Neutrophil (primary cell): ENCODE results near the gene PPP1R2.
A peak's percentile ranks its signal among the peaks of the same experiment; 100 is the strongest.

Source experiments
- H3K27ac ChIP-seq: fragments of 200-600 bp; sonication (generic); 2 replicates; pipeline ENCODE4 v1.5.1; 2016; ENCODE audit warnings: mild to moderate bottlenecking, moderate library complexity
- H3K27me3 ChIP-seq: fragments of 200-600 bp; sonication (generic); 2 replicates; pipeline ENCODE4 v1.6.0; 2016; ENCODE audit warnings: mild to moderate bottlenecking
- H3K36me3 ChIP-seq: fragments of 200-600 bp; sonication (generic); 2 replicates; pipeline ENCODE4 v1.5.1; 2017
- H3K4me1 ChIP-seq, 2 experiments: fragments of 200-600 bp in 1 of 2; sonication (generic) in 1 of 2; 1 replicate in 1 of 2; 2 replicates in 1 of 2; pipeline versions ENCODE4 v1.5.1 to v1.6.1; 2013 to 2016; ENCODE audit warnings: low read depth in 1 of 2, low read length in 1 of 2, mild to moderate bottlenecking in 1 of 2, moderate library complexity in 1 of 2; ENCODE audit not compliant: control insufficient read depth in 1 of 2, insufficient read depth in 1 of 2
- H3K4me3 ChIP-seq, 2 experiments: fragments of 200-600 bp in 1 of 2; sonication (generic) in 1 of 2; 1 replicate in 1 of 2; 2 replicates in 1 of 2; pipeline ENCODE4 v1.5.1; 2013 to 2016; ENCODE audit warnings: low read depth in 1 of 2, low read length in 1 of 2, mild to moderate bottlenecking in 1 of 2, moderate library complexity in 1 of 2
- H3K9me3 ChIP-seq: fragments of 200-600 bp; sonication (generic); 2 replicates; pipeline ENCODE4 v1.5.1; 2016
- TF ChIP-seq, protein P1 (sequence below): fragments of 200-600 bp; sonication (generic); IDR thresholded peaks from 2 replicates; pipeline ENCODE4 v1.5.1; 2016; ENCODE audit warnings: antibody characterized with exemption

Gene PPP1R2

GRCh38 chr3:195544634-195545033, 1.5 kb upstream of the PPP1R2 start:
- H3K4me1 ChIP-seq: peaks cover 47 to 61% of the 10 kb centered on the region in 2 experiments
- H3K9me3 ChIP-seq: no peaks in the 10 kb centered on the region
- no peak overlapping the region for H3K4me3 ChIP-seq
- peaks cover 36% of the 10 kb centered on the region for H3K27me3 ChIP-seq
- no peak overlapping the region for H3K27ac ChIP-seq
- no peaks in the 10 kb centered on the region for H3K36me3 ChIP-seq
- TF ChIP-seq, protein P1, sequence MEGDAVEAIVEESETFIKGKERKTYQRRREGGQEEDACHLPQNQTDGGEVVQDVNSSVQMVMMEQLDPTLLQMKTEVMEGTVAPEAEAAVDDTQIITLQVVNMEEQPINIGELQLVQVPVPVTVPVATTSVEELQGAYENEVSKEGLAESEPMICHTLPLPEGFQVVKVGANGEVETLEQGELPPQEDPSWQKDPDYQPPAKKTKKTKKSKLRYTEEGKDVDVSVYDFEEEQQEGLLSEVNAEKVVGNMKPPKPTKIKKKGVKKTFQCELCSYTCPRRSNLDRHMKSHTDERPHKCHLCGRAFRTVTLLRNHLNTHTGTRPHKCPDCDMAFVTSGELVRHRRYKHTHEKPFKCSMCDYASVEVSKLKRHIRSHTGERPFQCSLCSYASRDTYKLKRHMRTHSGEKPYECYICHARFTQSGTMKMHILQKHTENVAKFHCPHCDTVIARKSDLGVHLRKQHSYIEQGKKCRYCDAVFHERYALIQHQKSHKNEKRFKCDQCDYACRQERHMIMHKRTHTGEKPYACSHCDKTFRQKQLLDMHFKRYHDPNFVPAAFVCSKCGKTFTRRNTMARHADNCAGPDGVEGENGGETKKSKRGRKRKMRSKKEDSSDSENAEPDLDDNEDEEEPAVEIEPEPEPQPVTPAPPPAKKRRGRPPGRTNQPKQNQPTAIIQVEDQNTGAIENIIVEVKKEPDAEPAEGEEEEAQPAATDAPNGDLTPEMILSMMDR: no peak

GRCh38 chr3:195544230-195544536, 1.1 kb upstream of the PPP1R2 start:
- Histone ChIP-seq H3K27me3 (peaks cover 36% of the 10 kb centered on the region), H3K36me3 (no peaks in the 10 kb centered on the region), H3K4me3 (no peak overlapping the region), H3K9me3 (no peaks in the 10 kb centered on the region), H3K4me1 (peaks cover 43 to 61% of the 10 kb centered on the region in 2 experiments), H3K27ac (no peak overlapping the region)
- TF ChIP-seq, protein P1: no peak

DNA sequence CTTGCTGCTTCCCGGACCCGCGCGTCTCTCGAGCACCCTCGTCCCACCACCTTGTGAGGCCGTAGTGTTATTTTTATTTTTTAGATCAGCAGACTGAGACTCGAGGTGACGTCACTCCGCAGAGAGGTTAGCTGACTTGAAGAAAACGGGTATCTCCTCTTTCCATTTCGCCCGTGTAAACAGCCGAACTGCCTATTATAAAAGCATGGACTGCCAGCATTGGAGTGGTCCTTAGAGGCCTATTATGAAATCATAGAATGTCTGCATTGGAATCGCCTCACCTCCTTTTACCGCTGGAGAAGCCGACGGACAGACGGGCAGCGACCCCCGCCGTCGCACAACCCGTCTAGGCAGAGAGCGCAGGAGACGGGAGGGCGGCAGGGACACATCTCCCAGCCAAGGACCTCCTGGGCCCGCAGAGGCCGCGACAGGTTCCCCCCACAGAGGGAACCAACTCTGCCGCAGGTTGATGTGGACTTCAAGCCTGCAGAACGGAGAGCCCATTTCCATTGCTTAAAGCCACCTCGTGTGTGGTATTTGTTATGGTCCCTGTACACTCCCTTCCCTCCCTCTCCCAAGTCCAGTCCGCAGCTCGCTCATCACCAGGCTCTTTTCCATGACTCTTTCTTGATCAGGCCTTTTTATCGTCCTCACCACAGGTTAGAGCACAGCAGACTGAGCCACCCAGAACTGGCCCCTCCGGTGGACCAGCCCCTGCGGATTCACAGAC, 540 bp upstream of the PPP1R2 start:
- Histone ChIP-seq H3K27ac (peak overlapping the region; percentile 94), H3K27me3 (peaks cover 36% of the 10 kb centered on the region), H3K9me3 (no peaks in the 10 kb centered on the region), H3K4me3 (peak overlapping the region; percentile 81 to 91), H3K4me1 (peaks cover 38 to 61% of the 10 kb centered on the region in 2 experiments), H3K36me3 (no peaks in the 10 kb centered on the region)
- TF ChIP-seq, protein P1: no peak

GRCh38 chr3:195542316-195542697, 818 bp downstream of the PPP1R2 start:
- Histone ChIP-seq H3K4me1 (peaks cover 36 to 60% of the 10 kb centered on the region in 2 experiments), H3K4me3 (peak overlapping the region; percentile 81 to 91), H3K27ac (peak overlapping the region; percentile 94), H3K36me3 (no peaks in the 10 kb centered on the region), H3K27me3 (peaks cover 36% of the 10 kb centered on the region), H3K9me3 (no peaks in the 10 kb centered on the region)
- TF ChIP-seq, protein P1: no peak

DNA sequence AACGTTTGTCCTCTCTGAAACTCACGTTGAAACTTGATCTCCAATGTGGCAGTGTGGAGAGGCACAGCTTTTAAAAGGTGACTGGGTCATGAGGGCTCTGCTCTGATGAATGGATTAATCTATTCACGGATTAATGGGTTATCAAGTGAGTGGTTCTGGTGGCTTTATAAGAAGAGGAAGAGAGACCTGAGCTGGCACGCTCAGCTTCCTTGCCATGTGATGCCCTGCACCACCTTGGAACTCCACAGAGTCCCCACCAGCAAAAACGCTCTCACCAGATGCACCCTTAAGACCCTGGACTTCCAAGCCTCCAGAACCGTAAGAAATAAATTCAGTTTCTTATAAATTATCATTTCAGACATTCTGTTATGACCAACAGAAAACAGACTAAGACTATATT, 2.6 kb downstream of the PPP1R2 start:
- H3K4me3 ChIP-seq: no peak overlapping the region
- peak overlapping the region; percentile 33 for H3K27ac ChIP-seq
- peaks cover 20% of the 10 kb centered on the region for H3K27me3 ChIP-seq
- H3K36me3 ChIP-seq: no peaks in the 10 kb centered on the region
- no peaks in the 10 kb centered on the region for H3K9me3 ChIP-seq
- TF ChIP-seq, protein P1: no peak
- peaks cover 36 to 50% of the 10 kb centered on the region in 2 experiments for H3K4me1 ChIP-seq
